GM21367 (cell line): ENCODE data around the gene EPHX1.

Source experiments
- ATAC-seq: cut with Tn5 transposase; IDR thresholded peaks from one replicate; pipeline ENCODE4 v1.9.1; 2021; ENCODE audit not compliant: unreplicated experiment

EPHX1 gene

GRCh38 chr1:225860107-225860506 lies 50.2 kb downstream of the EPHX1 start:
- ATAC-seq = no peak

- ATAC-seq = no peak
These were observed 51.0 kb downstream of the EPHX1 start for GRCh38 chr1:225860876-225861441.

DNA sequence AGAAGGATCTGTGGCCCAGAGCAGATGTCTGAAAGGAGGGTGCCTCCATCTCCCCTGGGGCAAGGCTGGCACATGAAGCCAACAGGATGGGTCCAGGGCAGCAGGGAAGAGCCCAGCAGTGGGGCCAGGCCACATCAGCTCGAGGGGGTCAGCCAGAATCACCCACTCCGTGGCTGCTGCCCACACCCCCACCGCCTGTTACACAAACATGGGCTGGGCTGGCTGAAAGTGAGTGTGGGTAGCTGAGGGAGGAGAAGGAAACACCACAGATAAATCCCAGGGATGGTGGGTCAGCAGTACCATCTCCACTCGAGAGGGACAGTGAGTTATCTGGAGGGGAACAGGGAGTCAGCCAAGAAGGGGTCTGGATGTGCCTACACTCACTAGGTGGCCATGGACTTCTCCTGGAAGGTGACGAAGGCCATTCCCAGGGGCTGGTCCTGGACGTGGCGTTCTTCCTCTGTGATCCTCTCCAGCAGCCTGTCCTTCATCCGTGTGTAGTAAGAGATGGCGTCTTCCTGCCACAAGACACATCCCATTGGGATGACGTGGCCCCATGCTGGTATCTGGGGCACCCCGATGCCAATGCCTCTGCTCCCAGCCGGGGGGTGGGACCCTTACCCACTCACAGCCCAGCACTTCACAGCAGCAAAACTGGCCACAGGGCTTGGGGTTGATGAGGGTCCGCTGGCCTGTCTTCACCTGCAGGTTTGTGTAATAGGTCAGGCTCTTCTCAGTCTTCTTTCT lies 52.1 kb downstream of the EPHX1 start:
- ATAC-seq = no peak

- ATAC-seq = no peak
These were observed 52.6 kb downstream of the EPHX1 start for GRCh38 chr1:225862581-225862950.

GRCh38 chr1:225863167-225863566 lies 53.2 kb downstream of the EPHX1 start:
- no peak for ATAC-seq

- no peak for ATAC-seq
These were observed 55.6 kb downstream of the EPHX1 start for GRCh38 chr1:225865514-225865913.

GRCh38 chr1:225866061-225866837 lies 56.3 kb downstream of the EPHX1 start:
- ATAC-seq = peak; percentile 49

DNA sequence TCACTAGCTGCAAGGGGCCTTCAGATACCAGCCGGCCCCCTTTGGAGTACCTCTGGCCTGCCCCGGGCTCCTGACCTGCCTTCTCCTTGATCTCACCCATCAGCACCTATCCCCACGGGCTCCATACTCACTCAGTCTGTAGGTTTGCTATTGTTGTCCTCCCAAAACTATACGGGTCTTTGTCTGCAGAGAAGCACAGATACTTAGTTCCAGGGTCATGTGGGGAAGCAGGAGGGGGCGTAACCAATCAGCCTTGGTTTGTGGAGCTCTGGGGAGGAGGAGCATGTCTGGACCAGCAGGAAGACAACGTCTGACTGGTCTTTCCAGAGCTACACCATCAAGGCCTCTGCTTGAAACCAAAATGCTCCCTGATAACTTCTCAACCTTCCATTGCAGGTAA lies 57.1 kb downstream of the EPHX1 start:
- no peak for ATAC-seq

DNA sequence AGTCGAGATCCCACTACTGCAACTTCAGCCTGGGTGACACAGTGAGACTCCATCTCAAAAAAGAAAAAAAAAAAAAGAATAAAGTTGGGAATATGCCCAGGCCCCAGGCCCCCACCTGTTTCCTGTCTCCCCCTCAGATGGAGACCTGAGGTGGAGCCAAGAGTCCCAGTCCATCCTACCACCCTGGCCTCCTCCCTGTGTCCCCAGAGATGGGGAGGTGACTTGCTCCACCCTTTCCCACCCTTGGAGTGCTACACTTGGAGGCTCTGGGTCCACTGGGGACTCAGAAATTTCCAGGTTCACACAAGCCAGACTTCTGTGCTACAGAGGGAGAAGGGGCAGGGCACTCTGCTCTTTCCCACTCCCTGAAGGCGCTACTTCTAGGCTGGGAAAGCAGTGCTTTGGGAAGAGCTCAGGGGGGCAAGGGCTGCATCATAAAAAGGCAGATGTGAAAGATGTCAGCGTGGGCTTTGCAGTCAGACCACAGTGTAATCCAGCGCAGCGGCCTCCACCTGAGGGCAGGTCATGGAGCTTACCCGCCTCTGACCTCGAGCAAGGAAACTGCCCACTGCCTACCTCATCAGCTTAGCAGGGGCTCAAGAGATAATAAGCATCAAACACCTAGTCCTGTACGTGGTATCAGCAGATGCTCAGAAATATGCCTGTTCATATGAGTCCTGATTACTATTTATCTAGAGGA lies 58.9 kb downstream of the EPHX1 start:
- ATAC-seq = no peak

DNA sequence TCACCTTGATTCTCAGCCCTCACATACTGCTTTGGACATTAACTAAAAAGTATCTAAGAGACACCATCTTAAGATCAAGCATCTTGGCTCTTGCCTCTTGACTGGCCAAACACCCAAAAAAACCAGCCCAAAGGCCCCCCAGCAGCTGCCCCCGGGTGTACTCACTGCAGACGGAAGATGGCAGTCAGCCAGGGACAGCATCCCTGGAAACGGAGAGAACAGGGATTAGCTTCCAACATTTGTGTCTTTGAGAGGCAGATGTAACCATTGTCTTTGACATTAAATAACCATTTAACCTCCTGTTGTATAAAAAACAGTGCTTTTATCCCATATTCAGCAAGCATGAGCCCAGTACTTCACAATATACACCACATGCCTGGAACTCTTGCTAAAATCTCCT lies 61.0 kb downstream of the EPHX1 start:
- no peak for ATAC-seq

- ATAC-seq = no peak
These were observed 61.6 kb downstream of the EPHX1 start for GRCh38 chr1:225871359-225872074.

DNA sequence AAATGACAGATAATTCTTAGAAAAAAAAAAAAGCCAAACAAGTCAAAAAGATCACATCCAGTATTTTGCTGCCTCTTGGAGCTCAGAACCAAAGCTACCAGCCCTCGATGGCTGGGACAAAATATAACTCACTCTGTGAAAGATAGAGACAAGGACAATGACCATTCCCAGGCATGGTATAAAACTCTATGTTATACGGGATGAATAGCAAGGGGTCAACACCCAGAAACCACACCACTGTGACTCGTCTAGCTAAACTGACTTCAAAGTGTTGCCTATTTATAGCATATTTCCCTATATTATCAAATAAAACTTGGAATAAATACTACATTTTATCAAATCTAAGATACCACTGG lies 62.1 kb downstream of the EPHX1 start:
- no peak for ATAC-seq

- ATAC-seq = no peak
These were observed 63.4 kb downstream of the EPHX1 start for GRCh38 chr1:225873281-225873850.

GRCh38 chr1:225874431-225874830 lies 64.5 kb downstream of the EPHX1 start:
- ATAC-seq = no peak

GRCh38 chr1:225875044-225875815 lies 65.3 kb downstream of the EPHX1 start:
- ATAC-seq = no peak

- ATAC-seq = no peak
These were observed 67.1 kb downstream of the EPHX1 start for GRCh38 chr1:225876900-225877510.

- ATAC-seq = no peak
These were observed 67.7 kb downstream of the EPHX1 start for GRCh38 chr1:225877580-225877979.

DNA sequence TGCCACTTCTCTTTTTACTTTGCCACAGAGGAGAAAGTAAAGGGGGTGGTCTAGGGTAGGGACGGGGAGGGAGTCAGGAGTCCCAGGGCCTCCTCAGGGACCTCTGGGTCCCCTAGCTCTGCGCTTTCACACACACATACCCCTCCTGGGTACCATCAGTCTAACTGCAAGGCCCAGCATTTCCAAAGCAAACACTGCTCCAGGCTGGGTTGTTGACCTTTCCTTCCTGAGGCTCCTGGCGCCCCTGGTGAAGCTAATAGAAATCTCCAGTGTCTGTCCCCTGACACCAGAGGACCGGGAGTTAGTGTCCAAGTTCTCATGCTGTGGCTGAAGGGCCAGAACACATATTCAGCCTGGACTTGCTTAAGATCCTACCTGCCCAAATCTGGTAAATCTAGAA lies 68.4 kb downstream of the EPHX1 start:
- no peak for ATAC-seq

DNA sequence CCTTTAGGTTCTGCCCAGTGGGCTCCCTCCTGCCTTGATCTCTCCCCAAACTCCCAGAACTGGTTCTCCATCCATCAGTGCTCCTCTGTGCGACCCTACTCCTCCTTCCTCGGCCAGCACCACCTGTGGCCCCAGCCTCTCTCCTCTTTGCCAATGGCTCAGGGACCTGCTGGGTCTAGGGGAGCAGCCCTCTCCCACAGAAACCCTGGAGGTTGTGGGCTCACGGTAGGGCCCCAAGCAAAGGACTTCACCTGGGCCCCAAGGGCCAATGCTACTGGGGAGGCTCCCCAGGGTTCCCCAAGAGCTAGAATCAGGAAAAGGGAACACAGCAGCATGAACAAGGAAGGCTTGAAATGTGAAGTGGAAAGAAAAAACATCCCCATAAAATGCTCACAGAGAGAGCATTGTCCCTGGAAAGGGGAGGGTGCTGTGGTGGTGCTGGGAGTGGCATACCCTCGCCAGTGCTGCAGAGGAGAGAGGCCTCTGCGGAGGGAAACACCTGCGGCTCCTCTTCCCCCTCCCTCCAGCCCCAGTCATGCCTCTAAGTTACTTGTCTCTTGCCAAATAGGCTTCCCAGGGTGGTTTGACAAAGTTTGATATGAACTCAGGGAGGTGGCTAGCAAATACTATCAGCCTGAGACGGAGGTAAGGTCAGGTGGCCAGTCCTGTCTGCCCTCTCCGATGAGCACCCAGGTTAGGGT lies 69.7 kb downstream of the EPHX1 start:
- no peak for ATAC-seq
